ENCODE results near the gene CREG2. TPM values are rescaled to one million over a fixed set of nuclear protein-coding genes. Genes with fewer than 3 reads are reported as not detected.
A peak's percentile ranks its signal among the peaks of the same experiment; 100 is the strongest.

The CREG2 gene
- total and polyA plus RNA-seq, 2 donors (not counting 1 experiment from before 2014, with no cell fraction given), result 0.10 TPM; not detected in 1

GRCh38 chr2:101362316-101362715, 25.0 kb downstream of the CREG2 start:
- Histone ChIP-seq H3K36me3 (replicated peaks in 1 of 2; ENCODE audit: control extremely low read depth in 1 of 2, control insufficient read depth in 1 of 2, extremely low read depth in 1 of 2, insufficient read depth in 2 of 2, low read length in 1 of 2) (no peaks in the 10 kb centered on the region), H3K79me2 (ENCODE audit: control insufficient read depth, insufficient read depth, low read length) (no peaks in the 10 kb centered on the region), H2AFZ (ENCODE audit: insufficient read depth, low read depth, low read length, poor library complexity, severe bottlenecking) (no peak overlapping the region), H3K9ac (ENCODE audit: low read length) (no peak overlapping the region), H3K27ac (ENCODE audit: low read length in 2 of 2) (no peak overlapping the region), H3K27me3 (replicated peaks in 1 of 4; ENCODE audit: control extremely low read depth in 1 of 4, control insufficient read depth in 3 of 4, insufficient read depth in 4 of 4, low read length in 3 of 4) (no peaks in the 10 kb centered on the region), H3K9me3 (ENCODE audit: control extremely low read depth in 1 of 3, control insufficient read depth in 2 of 3, insufficient read depth in 1 of 3, low read length in 2 of 3) (no peaks in the 10 kb centered on the region), H3K4me1 (ENCODE audit: control insufficient read depth in 2 of 2, insufficient read depth in 2 of 2, low read length in 2 of 2) (peaks cover 19 to 20% of the 10 kb centered on the region in 2 donors), H4K20me1 (ENCODE audit: control insufficient read depth, insufficient read depth, low read length, poor library complexity, severe bottlenecking) (no peaks in the 10 kb centered on the region), H3K4me3 (ENCODE audit: control extremely low read depth in 1 of 5, extremely low read depth in 1 of 5, insufficient read depth in 1 of 5, low read depth in 2 of 5, low read length in 4 of 5) (no peak overlapping the region), H3K4me2 (replicated peaks; ENCODE audit: low read depth, low read length, poor library complexity, severe bottlenecking) (peak overlapping the region; percentile 58)
- Mint-ChIP-seq H3K27me3 (peaks cover 7% of the 10 kb centered on the region), H3K27ac (no peak overlapping the region), H3K4me1 (peaks cover 28% of the 10 kb centered on the region), H3K4me3 (peak overlapping the region; percentile 56), H3K9me3 (ENCODE audit: insufficient read depth) (no peaks in the 10 kb centered on the region)
- intact Hi-C loops (cut with micrococcal nuclease), result no loop called here
- WGBS (ENCODE audit: insufficient coverage), result no CpG with 5 or more reads among the region's 3 CpGs
- ChIA-PET CTCF (interaction anchor here (0.6 to 3.7 kb wide), 7 partner anchors 11 to 469 kb away, joined by 3 to 17 read pairs (median 4); no protein-coding TSS in a partner anchor), POLR2A (no interaction called here)
- ATAC-seq (ENCODE audit: low read depth) (no peak), DNase-seq (no peak)
- TF ChIP-seq, protein P1, sequence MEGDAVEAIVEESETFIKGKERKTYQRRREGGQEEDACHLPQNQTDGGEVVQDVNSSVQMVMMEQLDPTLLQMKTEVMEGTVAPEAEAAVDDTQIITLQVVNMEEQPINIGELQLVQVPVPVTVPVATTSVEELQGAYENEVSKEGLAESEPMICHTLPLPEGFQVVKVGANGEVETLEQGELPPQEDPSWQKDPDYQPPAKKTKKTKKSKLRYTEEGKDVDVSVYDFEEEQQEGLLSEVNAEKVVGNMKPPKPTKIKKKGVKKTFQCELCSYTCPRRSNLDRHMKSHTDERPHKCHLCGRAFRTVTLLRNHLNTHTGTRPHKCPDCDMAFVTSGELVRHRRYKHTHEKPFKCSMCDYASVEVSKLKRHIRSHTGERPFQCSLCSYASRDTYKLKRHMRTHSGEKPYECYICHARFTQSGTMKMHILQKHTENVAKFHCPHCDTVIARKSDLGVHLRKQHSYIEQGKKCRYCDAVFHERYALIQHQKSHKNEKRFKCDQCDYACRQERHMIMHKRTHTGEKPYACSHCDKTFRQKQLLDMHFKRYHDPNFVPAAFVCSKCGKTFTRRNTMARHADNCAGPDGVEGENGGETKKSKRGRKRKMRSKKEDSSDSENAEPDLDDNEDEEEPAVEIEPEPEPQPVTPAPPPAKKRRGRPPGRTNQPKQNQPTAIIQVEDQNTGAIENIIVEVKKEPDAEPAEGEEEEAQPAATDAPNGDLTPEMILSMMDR (IDR thresholded peaks at IDR 0.05), result no peak
- no peak for TF ChIP-seq EZH2 (IDR thresholded peaks at IDR 0.05; ENCODE audit: borderline replicate concordance, insufficient read depth, low read depth, low read length, poor library complexity, severe bottlenecking)

GRCh38 chr2:101361522-101361921, 25.8 kb downstream of the CREG2 start:
- intact Hi-C loops (cut with micrococcal nuclease), result no loop called here
- H3K9ac ChIP-seq (ENCODE audit: low read length), result peak overlapping the region; percentile 27
- no peak for TF ChIP-seq EZH2 (IDR thresholded peaks at IDR 0.05; ENCODE audit: borderline replicate concordance, insufficient read depth, low read depth, low read length, poor library complexity, severe bottlenecking)
- TF ChIP-seq, protein P1 (IDR thresholded peaks at IDR 0.05), result no peak
- Mint-ChIP-seq H3K9me3 (ENCODE audit: insufficient read depth) (no peaks in the 10 kb centered on the region), H3K27ac (peak overlapping the region; percentile 55), H3K4me3 (peak overlapping the region; percentile 56), H3K4me1 (peaks cover 28% of the 10 kb centered on the region), H3K27me3 (peaks cover 7% of the 10 kb centered on the region)
- H3K4me1 ChIP-seq (ENCODE audit: control insufficient read depth in 2 of 2, insufficient read depth in 2 of 2, low read length in 2 of 2), result peaks cover 19 to 20% of the 10 kb centered on the region in 2 donors
- H3K79me2 ChIP-seq (ENCODE audit: control insufficient read depth, insufficient read depth, low read length), result no peaks in the 10 kb centered on the region
- H3K9me3 ChIP-seq (ENCODE audit: control extremely low read depth in 1 of 3, control insufficient read depth in 2 of 3, insufficient read depth in 1 of 3, low read length in 2 of 3), result no peaks in the 10 kb centered on the region
- 0% methylated on average over 1 of the region's 2 CpGs for whole genome bisulfite sequencing (ENCODE audit: insufficient coverage)
- peak; percentile 46 for DNase-seq
- ChIA-PET POLR2A (no interaction called here), CTCF (interaction anchor here (1.1 to 3.7 kb wide), 4 partner anchors 11 to 24 kb away, joined by 3 to 17 read pairs (median 6); no protein-coding TSS in a partner anchor)
- peak; percentile 88 for ATAC-seq (ENCODE audit: low read depth)
- no peaks in the 10 kb centered on the region for H4K20me1 ChIP-seq (ENCODE audit: control insufficient read depth, insufficient read depth, low read length, poor library complexity, severe bottlenecking)
- no peak overlapping the region for H3K27ac ChIP-seq (ENCODE audit: low read length in 2 of 2)
- H2AFZ ChIP-seq (ENCODE audit: insufficient read depth, low read depth, low read length, poor library complexity, severe bottlenecking), result peak overlapping the region; percentile 4
- no peaks in the 10 kb centered on the region for H3K36me3 ChIP-seq (replicated peaks in 1 of 2; ENCODE audit: control extremely low read depth in 1 of 2, control insufficient read depth in 1 of 2, extremely low read depth in 1 of 2, insufficient read depth in 2 of 2, low read length in 1 of 2)
- peak overlapping the region in 2 of 5 experiments; percentile 12 to 31 for H3K4me3 ChIP-seq (ENCODE audit: control extremely low read depth in 1 of 5, extremely low read depth in 1 of 5, insufficient read depth in 1 of 5, low read depth in 2 of 5, low read length in 4 of 5)
- no peaks in the 10 kb centered on the region for H3K27me3 ChIP-seq (replicated peaks in 1 of 4; ENCODE audit: control extremely low read depth in 1 of 4, control insufficient read depth in 3 of 4, insufficient read depth in 4 of 4, low read length in 3 of 4)
- peak overlapping the region; percentile 58 for H3K4me2 ChIP-seq (replicated peaks; ENCODE audit: low read depth, low read length, poor library complexity, severe bottlenecking)

All from B cell (primary cell).